SU-DHL-6 (cell line): ENCODE measurements around the gene DNAJC30.

ENCODE experiments used
- H2AFZ ChIP-seq: fragments of 200-600 bp; sonication (generic); 2 replicates; pipeline ENCODE4 v1.6.1; 2014; ENCODE audit warnings: low read depth, mild to moderate bottlenecking, moderate library complexity, mixed read lengths, antibody characterized with exemption, low read length; ENCODE audit not compliant: severe bottlenecking
- H3F3A ChIP-seq: fragments of 200-600 bp; shearing (Covaris generic); 2 replicates; pipeline ENCODE4 v1.6.0; 2016; ENCODE audit warnings: antibody characterized with exemption, mild to moderate bottlenecking; ENCODE audit not compliant: insufficient read depth
- H3K27ac ChIP-seq: fragments of 200-600 bp; sonication (generic); 2 replicates; pipeline ENCODE4 v1.5.1; 2016; ENCODE audit warnings: low read depth, mild to moderate bottlenecking, low read length, moderate library complexity, mixed read lengths
- H3K27me3 ChIP-seq: fragments of 200-600 bp; sonication (generic), shearing (Covaris generic); 2 replicates; pipeline ENCODE4 v1.6.0; 2014; ENCODE audit warnings: mild to moderate bottlenecking, low read length
- H3K36me3 ChIP-seq: fragments of 200-600 bp; sonication (generic); 2 replicates; pipeline ENCODE4 v1.6.1; 2014; ENCODE audit warnings: mild to moderate bottlenecking, low read length, mixed read lengths
- H3K4me2 ChIP-seq: fragments of 300-600, 200-600 bp; shearing (Covaris generic), sonication (generic); 2 replicates; pipeline ENCODE4 v1.6.0; 2014; ENCODE audit warnings: low read length, low read depth, mild to moderate bottlenecking; ENCODE audit not compliant: poor library complexity, severe bottlenecking
- H3K4me3 ChIP-seq: fragments of 200-600 bp; sonication (generic); 2 replicates; pipeline ENCODE4 v1.5.1; 2014; ENCODE audit warnings: antibody characterized with exemption, low read length, mild to moderate bottlenecking, mixed read lengths; ENCODE audit not compliant: insufficient read depth, poor library complexity, severe bottlenecking
- H3K79me2 ChIP-seq: fragments of 200-600 bp; sonication (generic); 2 replicates; pipeline ENCODE4 v1.6.1; 2014; ENCODE audit warnings: mild to moderate bottlenecking, low read length, moderate library complexity; ENCODE audit not compliant: insufficient read depth
- H3K9ac ChIP-seq: fragments of 200-600 bp; sonication (generic); 2 replicates; pipeline ENCODE4 v1.7.0; 2014; ENCODE audit warnings: mild to moderate bottlenecking, low read length
- H3K9me2 ChIP-seq: fragments of 200-600 bp; sonication (generic); replicated peaks from 2 replicates; pipeline ENCODE4 v1.6.1; 2014; ENCODE audit warnings: low read length; ENCODE audit not compliant: insufficient read depth
- H3K9me3 ChIP-seq: fragments of 200-600 bp; sonication (generic); 2 replicates; pipeline ENCODE4 v1.6.1; 2014; ENCODE audit warnings: low read length, mixed read lengths; ENCODE audit not compliant: insufficient read depth
- H4K20me1 ChIP-seq: fragments of 200-600 bp; sonication (generic); 2 replicates; pipeline ENCODE4 v1.6.1; 2014; ENCODE audit warnings: low read depth, mild to moderate bottlenecking, antibody characterized with exemption, low read length, moderate library complexity, mixed read lengths
- CTCF ChIP-seq: fragments of 200-600 bp; sonication (generic); IDR thresholded peaks from one replicate; pipeline ENCODE4 v1.5.1; 2017; ENCODE audit warnings: antibody characterized with exemption, mild to moderate bottlenecking, low read length, moderate library complexity; ENCODE audit not compliant: insufficient read depth, poor library complexity, severe bottlenecking
- EZH2phosphoT487 ChIP-seq: fragments of 200-600 bp; sonication (generic), shearing (Covaris generic); conservative IDR thresholded peaks from 2 replicates; pipeline ENCODE4 v1.6.1; 2018; ENCODE audit warnings: mild to moderate bottlenecking, antibody characterized with exemption, low read length, moderate library complexity, mixed read lengths

The DNAJC30 gene

GRCh38 chr7:73707045-73707631 lies 23.9 kb upstream of the DNAJC30 start:
- Histone ChIP-seq H3K9ac (peak overlapping the region; percentile 13; the same call in 1 of the 2 replicates), H3F3A (no peaks in the 10 kb centered on the region), H3K27ac (no peak overlapping the region), H3K79me2 (no peaks in the 10 kb centered on the region), H3K27me3 (no peaks in the 10 kb centered on the region), H4K20me1 (no peaks in the 10 kb centered on the region), H3K9me2 (no peaks in the 10 kb centered on the region), H3K4me2 (no peak overlapping the region), H2AFZ (peak overlapping the region; percentile 9), H3K4me3 (no peak overlapping the region), H3K36me3 (no peaks in the 10 kb centered on the region), H3K9me3 (no peaks in the 10 kb centered on the region)
- TF ChIP-seq EZH2phosphoT487 (no peak), CTCF (no peak)

- H3F3A ChIP-seq: no peaks in the 10 kb centered on the region
- no peaks in the 10 kb centered on the region for H3K9me3 ChIP-seq
- no peaks in the 10 kb centered on the region for H3K36me3 ChIP-seq
- no peak overlapping the region for H2AFZ ChIP-seq
- no peak overlapping the region for H3K4me3 ChIP-seq
- H3K79me2 ChIP-seq: no peaks in the 10 kb centered on the region
- no peaks in the 10 kb centered on the region for H3K9me2 ChIP-seq
- H3K27me3 ChIP-seq: no peaks in the 10 kb centered on the region
- no peaks in the 10 kb centered on the region for H4K20me1 ChIP-seq
- peak overlapping the region; percentile 13; the same call in 1 of the 2 replicates for H3K9ac ChIP-seq
- no peak overlapping the region for H3K27ac ChIP-seq
- TF ChIP-seq CTCF (no peak), EZH2phosphoT487 (no peak)
- no peak overlapping the region for H3K4me2 ChIP-seq
Observed at GRCh38 chr7:73706126-73707044, 23.1 kb upstream of the DNAJC30 start.

DNA sequence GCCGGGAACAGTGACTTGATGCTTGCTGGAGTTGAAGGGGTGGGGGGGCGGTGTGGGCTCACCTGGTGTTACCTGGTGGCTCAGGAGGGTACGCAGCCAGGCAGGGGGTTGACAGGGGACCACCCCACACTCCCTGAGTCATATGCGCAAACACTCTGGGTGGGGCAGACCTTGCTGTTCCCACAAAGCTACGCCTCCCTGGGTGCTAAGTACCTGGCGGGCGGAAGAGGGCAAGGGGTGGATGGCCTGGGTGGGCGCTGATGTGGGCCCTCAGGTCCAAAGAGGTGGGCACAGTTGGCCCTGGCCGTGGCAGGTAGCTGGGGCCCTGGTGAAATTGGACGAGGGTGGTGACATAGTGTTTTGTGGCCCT lies 22.3 kb upstream of the DNAJC30 start:
- Histone ChIP-seq H3K9me2 (no peaks in the 10 kb centered on the region), H3K79me2 (no peaks in the 10 kb centered on the region), H3K36me3 (no peaks in the 10 kb centered on the region), H3K9ac (no peak overlapping the region), H3K27me3 (no peaks in the 10 kb centered on the region), H3K27ac (no peak overlapping the region), H3K9me3 (no peaks in the 10 kb centered on the region), H2AFZ (no peak overlapping the region), H3K4me3 (no peak overlapping the region), H4K20me1 (no peaks in the 10 kb centered on the region), H3K4me2 (no peak overlapping the region), H3F3A (no peaks in the 10 kb centered on the region)
- TF ChIP-seq EZH2phosphoT487 (no peak), CTCF (no peak)
